GM12875 (cell line): ENCODE results near the gene CYREN.
A peak's percentile ranks its signal among the peaks of the same experiment; 100 is the strongest.
"Not testable (repeated sequence)": the region's sequence is repeated elsewhere in the genome, so short reads cannot be mapped to it uniquely, and the experiment has no call there.

Experiments used
- H3K4me3 ChIP-seq: one replicate; pipeline ENCODE4 v1.5.1; 2011; ENCODE audit warnings: low read depth, low read length, control low read depth
- TF ChIP-seq, protein P1 (sequence below): IDR thresholded peaks from 2 replicates; pipeline ENCODE4 v1.5.1; 2011; ENCODE audit warnings: low read depth, mild to moderate bottlenecking, control low read depth, inconsistent platforms, low read length, moderate library complexity, borderline replicate concordance; ENCODE audit not compliant: insufficient read depth

CYREN gene

DNA sequence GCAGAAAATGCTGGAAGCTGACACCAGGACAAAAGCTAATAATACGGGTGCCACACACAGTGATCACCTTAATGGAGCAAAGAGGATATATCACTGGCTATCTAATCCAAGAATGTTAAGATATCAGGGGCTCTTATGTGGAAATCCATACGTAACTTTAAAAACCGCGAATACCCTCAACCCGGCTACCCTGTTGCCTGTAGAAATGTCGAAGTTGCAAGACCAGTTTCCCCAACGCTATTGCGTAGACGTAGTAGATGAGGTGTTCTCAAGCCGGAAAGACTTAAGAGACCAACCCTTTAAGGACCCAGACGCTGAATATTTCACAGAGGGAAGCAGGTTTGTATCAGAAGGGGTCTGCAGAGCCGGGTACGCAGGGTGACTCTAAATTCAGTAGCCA, 7.9 kb upstream of the CYREN start:
- TF ChIP-seq, protein P1, sequence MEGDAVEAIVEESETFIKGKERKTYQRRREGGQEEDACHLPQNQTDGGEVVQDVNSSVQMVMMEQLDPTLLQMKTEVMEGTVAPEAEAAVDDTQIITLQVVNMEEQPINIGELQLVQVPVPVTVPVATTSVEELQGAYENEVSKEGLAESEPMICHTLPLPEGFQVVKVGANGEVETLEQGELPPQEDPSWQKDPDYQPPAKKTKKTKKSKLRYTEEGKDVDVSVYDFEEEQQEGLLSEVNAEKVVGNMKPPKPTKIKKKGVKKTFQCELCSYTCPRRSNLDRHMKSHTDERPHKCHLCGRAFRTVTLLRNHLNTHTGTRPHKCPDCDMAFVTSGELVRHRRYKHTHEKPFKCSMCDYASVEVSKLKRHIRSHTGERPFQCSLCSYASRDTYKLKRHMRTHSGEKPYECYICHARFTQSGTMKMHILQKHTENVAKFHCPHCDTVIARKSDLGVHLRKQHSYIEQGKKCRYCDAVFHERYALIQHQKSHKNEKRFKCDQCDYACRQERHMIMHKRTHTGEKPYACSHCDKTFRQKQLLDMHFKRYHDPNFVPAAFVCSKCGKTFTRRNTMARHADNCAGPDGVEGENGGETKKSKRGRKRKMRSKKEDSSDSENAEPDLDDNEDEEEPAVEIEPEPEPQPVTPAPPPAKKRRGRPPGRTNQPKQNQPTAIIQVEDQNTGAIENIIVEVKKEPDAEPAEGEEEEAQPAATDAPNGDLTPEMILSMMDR, result no peak
- H3K4me3 ChIP-seq, result no peak overlapping the region

DNA sequence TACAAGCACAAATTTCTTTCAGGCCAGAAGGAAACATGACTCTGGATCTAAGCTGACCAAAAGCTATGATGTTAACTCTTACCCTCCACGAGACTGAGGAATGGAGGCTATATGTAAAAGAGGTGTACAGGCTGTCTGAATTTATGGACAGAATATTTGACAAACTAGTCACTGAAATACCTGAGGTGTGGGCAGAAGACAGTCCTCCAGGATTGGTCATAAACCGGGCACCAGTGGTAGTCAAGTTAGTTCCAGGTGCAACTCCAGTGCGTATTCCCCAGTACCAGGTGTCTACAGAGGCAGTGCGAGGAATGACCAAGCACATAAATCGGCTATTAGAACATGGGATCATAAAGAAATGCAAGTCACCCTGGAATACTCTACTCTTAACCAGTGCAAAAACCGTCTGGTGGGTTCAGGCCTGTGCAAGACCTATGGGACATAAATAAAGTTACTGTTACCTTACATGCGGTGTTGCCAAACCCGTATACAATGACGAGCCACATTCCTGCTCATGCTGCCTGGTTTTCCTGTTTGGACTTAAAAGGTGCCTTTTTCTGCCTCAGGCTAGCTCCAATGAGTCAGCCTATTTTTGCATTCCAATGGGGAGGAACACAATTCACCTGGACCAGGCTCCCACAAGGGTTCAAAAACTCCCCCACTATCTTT, 6.7 kb upstream of the CYREN start:
- no peak overlapping the region for H3K4me3 ChIP-seq
- TF ChIP-seq, protein P1, result no peak

DNA sequence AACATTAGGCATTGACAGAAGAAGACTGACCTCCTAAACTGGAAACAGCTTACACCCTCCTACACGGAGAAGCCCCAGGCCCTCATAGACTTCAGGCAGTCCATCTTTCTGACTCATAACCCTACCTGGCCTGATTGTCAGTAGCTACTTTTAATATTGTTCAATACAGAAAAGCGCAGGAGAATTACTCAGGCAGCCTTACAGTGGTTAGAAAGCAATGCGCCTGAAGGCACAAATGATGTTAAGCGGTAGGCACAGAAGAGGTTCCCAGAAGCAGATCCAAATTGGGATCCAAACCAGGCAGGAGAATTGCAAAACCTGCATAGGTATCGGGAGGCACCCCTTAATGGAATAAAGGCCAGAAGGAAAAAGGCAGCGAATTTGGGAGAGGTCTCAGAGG, 5.4 kb upstream of the CYREN start:
- TF ChIP-seq, protein P1, result no peak
- no peak overlapping the region for H3K4me3 ChIP-seq

DNA sequence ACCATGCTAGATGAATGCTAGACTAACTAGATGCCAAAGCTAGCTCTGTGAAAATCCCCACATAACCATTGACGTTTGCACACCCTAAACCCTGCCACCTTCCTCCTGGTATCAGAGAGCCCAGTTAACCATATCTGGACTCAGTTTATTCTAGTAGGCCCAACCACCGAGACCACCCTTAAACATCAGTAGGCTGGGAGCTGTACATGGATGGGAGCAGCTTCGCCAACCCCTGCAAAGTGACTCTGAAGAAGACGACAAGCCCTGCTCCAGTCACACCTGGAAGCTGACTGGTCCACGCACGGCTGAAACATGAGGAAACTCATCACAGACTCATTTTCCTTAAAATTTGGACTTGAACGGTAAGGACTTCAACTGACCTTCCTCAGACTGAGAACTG, 4.4 kb upstream of the CYREN start:
- no peak overlapping the region for H3K4me3 ChIP-seq
- TF ChIP-seq, protein P1, result no peak

DNA sequence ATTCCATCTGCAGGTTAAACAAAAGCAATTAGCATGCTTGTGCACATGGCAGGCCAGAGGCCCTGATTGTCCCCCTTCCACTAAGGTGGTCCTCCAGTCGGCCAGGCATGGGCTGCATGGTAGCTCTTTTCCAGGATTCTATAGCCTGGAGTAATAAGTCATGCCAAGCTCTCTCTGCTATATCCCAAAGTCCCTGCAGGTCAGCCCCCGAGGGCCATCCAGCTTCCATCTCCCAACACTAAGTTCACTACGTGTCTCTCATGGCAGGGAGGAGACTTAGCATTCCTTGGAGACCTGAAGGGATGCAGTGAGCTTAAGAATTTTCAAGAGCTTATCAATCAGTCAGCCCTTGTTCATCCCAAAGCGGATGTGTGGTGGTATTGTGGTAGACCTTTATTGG, 3.4 kb upstream of the CYREN start:
- not testable (repeated sequence) for H3K4me3 ChIP-seq

DNA sequence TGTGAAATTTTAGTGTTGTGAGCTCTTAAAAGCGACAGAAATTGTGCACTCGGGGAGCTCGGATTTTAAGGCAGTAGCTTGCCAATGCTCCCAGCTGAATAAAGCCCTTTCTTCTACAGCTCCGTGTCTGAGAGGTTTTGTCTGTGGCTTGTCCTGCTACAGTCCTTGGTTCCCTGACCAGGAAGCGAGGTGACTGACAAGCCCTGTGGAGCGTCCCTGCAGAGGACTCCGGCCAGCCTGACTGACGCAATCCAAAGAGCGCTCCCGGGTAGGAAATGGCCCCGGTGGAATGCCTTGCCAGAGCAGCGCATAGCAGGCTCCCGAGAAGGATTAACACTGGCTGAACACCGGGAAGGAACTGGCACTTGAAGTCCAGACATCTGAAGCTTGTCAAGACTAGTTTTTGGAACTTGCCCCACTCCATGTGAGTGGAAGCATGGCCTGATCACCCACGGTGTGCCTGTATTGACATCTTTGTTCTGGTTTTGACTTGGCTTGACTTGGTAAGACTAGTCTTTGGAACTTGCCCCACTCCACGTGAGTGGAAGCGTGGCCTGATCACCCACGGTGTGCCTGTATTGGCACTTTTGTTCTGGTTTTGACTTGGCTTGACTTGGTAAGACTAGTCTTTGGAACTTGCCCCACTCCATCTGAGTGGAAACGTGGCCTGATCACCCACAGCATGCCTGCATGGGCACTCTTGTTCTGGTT, 1.2 kb upstream of the CYREN start:
- H3K4me3 ChIP-seq, result peak overlapping the region; percentile 30

DNA sequence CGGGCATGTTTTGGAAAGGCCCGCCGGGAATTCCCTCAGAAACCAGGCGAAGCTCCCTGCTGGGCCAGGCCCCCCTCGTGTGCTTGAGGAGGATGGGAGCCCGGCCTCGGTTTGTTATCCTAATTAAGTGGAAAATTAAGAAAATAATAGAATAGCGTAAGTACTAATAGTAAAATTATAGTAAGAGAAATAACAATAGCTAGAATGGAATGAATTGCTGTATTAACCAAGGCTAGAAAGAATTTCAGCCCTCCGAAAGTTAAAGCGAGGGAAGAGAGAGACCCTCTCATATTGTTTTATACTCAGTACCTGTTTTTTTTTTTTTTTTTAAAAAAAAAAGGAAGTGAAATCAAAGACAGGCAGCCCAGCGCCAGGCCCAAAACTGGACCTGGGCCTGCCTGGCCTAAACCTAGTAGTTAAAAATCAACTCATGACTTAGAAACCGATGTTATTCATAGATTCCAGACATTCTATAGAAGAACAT, 533 bp upstream of the CYREN start:
- peak overlapping the region; percentile 70 for H3K4me3 ChIP-seq

DNA sequence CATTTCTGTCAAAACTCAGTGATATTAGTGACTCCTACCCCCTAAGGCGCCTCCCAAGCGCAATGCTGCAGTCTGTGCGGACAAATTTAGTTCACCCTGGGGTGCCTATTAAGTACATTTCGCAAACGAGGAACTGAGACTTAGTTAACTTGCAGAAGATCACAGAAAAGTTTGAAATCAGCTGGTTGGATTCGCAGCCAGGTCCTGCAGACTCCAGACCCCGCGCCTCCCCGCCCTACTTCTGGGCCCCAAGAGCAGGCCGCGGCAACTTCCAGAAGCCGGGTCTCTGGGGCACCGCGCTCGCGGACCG, 588 bp downstream of the CYREN start:
- TF ChIP-seq, protein P1, result no peak
- H3K4me3 ChIP-seq, result peak overlapping the region; percentile 70
